ENCODE data around the gene HOMER2.

The HOMER2 gene

GRCh38 chr15:82952158-82953081 is at the start of gene HOMER2 (continued):
- TF ChIP-seq ZBTB26 (tag by site-specific recombination; optimal IDR thresholded peaks at IDR 0.05) (peak; percentile 66), ZNF423 (tag by site-specific recombination; IDR thresholded peaks at IDR 0.05) (no peak), PRDM10 (tag by site-specific recombination; IDR thresholded peaks at IDR 0.05) (0 out of 2 replicates have a peak, but pooled peaks have one; percentile 13), KLF7 (tag by site-specific recombination; IDR thresholded peaks at IDR 0.05; ENCODE audit: borderline replicate concordance) (no peak), MEIS1 (CRISPR knock-in tag; IDR thresholded peaks at IDR 0.05; ENCODE audit: borderline replicate concordance) (no peak), ZNF184 (tag by site-specific recombination; IDR thresholded peaks at IDR 0.05) (peak; percentile 33; the same call in 1 of the 2 replicates), ZNF280D (tag by site-specific recombination; IDR thresholded peaks at IDR 0.05) (no peak), ZNF473 (tag by site-specific recombination; IDR thresholded peaks at IDR 0.05) (no peak), ZNF692 (tag by site-specific recombination; IDR thresholded peaks at IDR 0.05) (peak; percentile 50), ZBTB44 (tag by site-specific recombination; IDR thresholded peaks at IDR 0.05) (peak; percentile 43; the same call in 1 of the 2 replicates), EGR2 (tag by site-specific recombination; IDR thresholded peaks at IDR 0.05; ENCODE audit: low read depth) (peak; percentile 58), ZNF341 (tag by site-specific recombination; IDR thresholded peaks at IDR 0.05; ENCODE audit: low read depth) (peak; percentile 20; the same call in 1 of the 2 replicates), ZNF629 (tag by site-specific recombination; IDR thresholded peaks at IDR 0.05) (no peak), ZNF114 (tag by site-specific recombination; IDR thresholded peaks at IDR 0.05) (no peak), ZNF837 (tag by site-specific recombination; IDR thresholded peaks at IDR 0.05) (no peak), ZNF501 (tag by site-specific recombination; IDR thresholded peaks at IDR 0.05) (no peak), ZNF596 (tag by site-specific recombination; IDR thresholded peaks at IDR 0.05) (0 out of 2 replicates have a peak, but pooled peaks have one; percentile 10), ZIC2 (tag by site-specific recombination; IDR thresholded peaks at IDR 0.05) (0 out of 2 replicates have a peak, but pooled peaks have one; percentile 15), KLF17 (tag by site-specific recombination; IDR thresholded peaks at IDR 0.05) (no peak), KLF16 (tag by site-specific recombination; IDR thresholded peaks at IDR 0.05) (no peak), KLF1 (tag by site-specific recombination; IDR thresholded peaks at IDR 0.05) (0 out of 2 replicates have a peak, but pooled peaks have one; percentile 35), ZSCAN4 (tag by site-specific recombination; IDR thresholded peaks at IDR 0.05) (no peak)

Measured in HEK293 (cell line).